KOPT-K1 (cell line): ENCODE results near the gene LARGE1.

ENCODE experiments used
- H3K27ac ChIP-seq: fragments of 200-600 bp; sonication (generic); 2 replicates; pipeline ENCODE4 v1.5.1; 2016; ENCODE audit warnings: antibody characterized with exemption, mild to moderate bottlenecking, low read depth, low read length; ENCODE audit not compliant: poor library complexity, severe bottlenecking
- H3K36me3 ChIP-seq: fragments of 200-600 bp; sonication (generic); 2 replicates; pipeline ENCODE4 v1.5.1; 2017; ENCODE audit warnings: antibody characterized with exemption, mild to moderate bottlenecking, low read length, moderate library complexity; ENCODE audit not compliant: insufficient read depth
- H3K9me3 ChIP-seq: fragments of 200-600 bp; sonication (generic); 2 replicates; pipeline ENCODE4 v1.5.1; 2017; ENCODE audit warnings: antibody characterized with exemption, low read length, mild to moderate bottlenecking; ENCODE audit not compliant: insufficient read depth, poor library complexity, severe bottlenecking

LARGE1 gene

GRCh38 chr22:33639588-33640254 lies 280.6 kb downstream of the LARGE1 start:
- no peak overlapping the region for H3K27ac ChIP-seq
- no peaks in the 10 kb centered on the region for H3K9me3 ChIP-seq
- no peaks in the 10 kb centered on the region for H3K36me3 ChIP-seq

- no peak overlapping the region for H3K27ac ChIP-seq
- no peaks in the 10 kb centered on the region for H3K36me3 ChIP-seq
- no peaks in the 10 kb centered on the region for H3K9me3 ChIP-seq
Observed at GRCh38 chr22:33635766-33636165, 284.5 kb downstream of the LARGE1 start.

GRCh38 chr22:33631777-33632176 lies 288.5 kb downstream of the LARGE1 start:
- Histone ChIP-seq H3K9me3 (no peaks in the 10 kb centered on the region), H3K36me3 (no peaks in the 10 kb centered on the region), H3K27ac (no peak overlapping the region)

- H3K27ac ChIP-seq: no peak overlapping the region
- no peaks in the 10 kb centered on the region for H3K9me3 ChIP-seq
- H3K36me3 ChIP-seq: no peaks in the 10 kb centered on the region
Observed at GRCh38 chr22:33625959-33626358, 294.3 kb downstream of the LARGE1 start.

- Histone ChIP-seq H3K36me3 (no peaks in the 10 kb centered on the region), H3K27ac (no peak overlapping the region), H3K9me3 (peaks cover 7% of the 10 kb centered on the region)
Observed at GRCh38 chr22:33620085-33620484, 300.2 kb downstream of the LARGE1 start.

- Histone ChIP-seq H3K36me3 (no peaks in the 10 kb centered on the region), H3K9me3 (no peaks in the 10 kb centered on the region), H3K27ac (no peak overlapping the region)
Observed at GRCh38 chr22:33606504-33606903, 313.8 kb downstream of the LARGE1 start.

- Histone ChIP-seq H3K27ac (no peak overlapping the region), H3K36me3 (no peaks in the 10 kb centered on the region), H3K9me3 (no peaks in the 10 kb centered on the region)
Observed at GRCh38 chr22:33605666-33606065, 314.6 kb downstream of the LARGE1 start.

GRCh38 chr22:33605221-33605620 lies 315.1 kb downstream of the LARGE1 start:
- no peaks in the 10 kb centered on the region for H3K36me3 ChIP-seq
- no peaks in the 10 kb centered on the region for H3K9me3 ChIP-seq
- no peak overlapping the region for H3K27ac ChIP-seq

- H3K36me3 ChIP-seq: no peaks in the 10 kb centered on the region
- no peaks in the 10 kb centered on the region for H3K9me3 ChIP-seq
- no peak overlapping the region for H3K27ac ChIP-seq
Observed at GRCh38 chr22:33601062-33601461, 319.2 kb downstream of the LARGE1 start.

GRCh38 chr22:33600595-33600994 lies 319.7 kb downstream of the LARGE1 start:
- Histone ChIP-seq H3K9me3 (no peaks in the 10 kb centered on the region), H3K36me3 (no peaks in the 10 kb centered on the region), H3K27ac (no peak overlapping the region)

GRCh38 chr22:33600113-33600512 lies 320.2 kb downstream of the LARGE1 start:
- Histone ChIP-seq H3K27ac (no peak overlapping the region), H3K36me3 (no peaks in the 10 kb centered on the region), H3K9me3 (no peaks in the 10 kb centered on the region)

- H3K27ac ChIP-seq: no peak overlapping the region
- H3K36me3 ChIP-seq: no peaks in the 10 kb centered on the region
- no peaks in the 10 kb centered on the region for H3K9me3 ChIP-seq
Observed at GRCh38 chr22:33599596-33599995, 320.7 kb downstream of the LARGE1 start.

GRCh38 chr22:33598821-33599220 lies 321.5 kb downstream of the LARGE1 start:
- Histone ChIP-seq H3K27ac (no peak overlapping the region), H3K36me3 (no peaks in the 10 kb centered on the region), H3K9me3 (no peaks in the 10 kb centered on the region)

GRCh38 chr22:33597274-33597985 lies 322.8 kb downstream of the LARGE1 start:
- H3K27ac ChIP-seq: no peak overlapping the region
- no peaks in the 10 kb centered on the region for H3K9me3 ChIP-seq
- H3K36me3 ChIP-seq: no peaks in the 10 kb centered on the region

- Histone ChIP-seq H3K36me3 (no peaks in the 10 kb centered on the region), H3K9me3 (no peaks in the 10 kb centered on the region)
Observed at GRCh38 chr22:33593818-33594217, 326.5 kb downstream of the LARGE1 start.

GRCh38 chr22:33591946-33592345 lies 328.3 kb downstream of the LARGE1 start:
- Histone ChIP-seq H3K27ac (no peak overlapping the region), H3K9me3 (no peaks in the 10 kb centered on the region), H3K36me3 (no peaks in the 10 kb centered on the region)

More at GRCh38 chr22:33593818-33594217, 326.5 kb downstream of the LARGE1 start:
- H3K27ac ChIP-seq: no peak overlapping the region
